IMR-90 (cell line): ENCODE data around the gene SOX9. TPM values are rescaled to one million over a fixed set of nuclear protein-coding genes. Genes with fewer than 3 reads are reported as not detected.
A peak's percentile ranks its signal among the peaks of the same experiment; 100 is the strongest.

Experiments used
- ATAC-seq: fragments of 200-7000 bp; cut with Tn5 transposase; 2 replicates; pipeline ENCODE4 v1.9.1; 2020; ENCODE audit warnings: low read depth, mild to moderate bottlenecking, moderate library complexity
- BruUV-seq: library from RNA; stranded (reverse); fragments of 400-500 nt; replicated peaks from 2 replicates; lab custom pipeline; 2021; lab: Mats Ljungman, UMichigan
- CTCF ChIA-PET: fragments of 300-600 bp; formaldehyde crosslinking; extraction: SDS; loops from one replicate; lab custom pipeline; 2021; ENCODE audit warnings: antibody characterized with exemption; lab: Yijun Ruan, JAX
- POLR2A ChIA-PET: fragments of 300-600 bp; sonication (Branson Sonifier 250); formaldehyde crosslinking; loops from one replicate; lab custom pipeline; 2022; ENCODE audit warnings: antibody characterized with exemption; ENCODE audit not compliant: unreplicated experiment; lab: Charles Lee
- DNase-seq: peaks from one replicate; pipeline ENCODE4 v3.0.0; 2013
- H2AFZ ChIP-seq: replicated peaks from 2 replicates; pipeline ENCODE3; 2013; ENCODE audit warnings: low read length, mild to moderate bottlenecking; ENCODE audit not compliant: poor library complexity
- H2AK5ac ChIP-seq: 2 replicates; pipeline ENCODE4 v1.6.1; 2013; ENCODE audit warnings: low read depth, low read length, inconsistent platforms
- H2AK9ac ChIP-seq: replicated peaks from 2 replicates; pipeline ENCODE3; 2013; ENCODE audit warnings: mild to moderate bottlenecking, low read depth, low read length, moderate library complexity; ENCODE audit not compliant: poor library complexity
- H2BK120ac ChIP-seq: 2 replicates; pipeline ENCODE4 v1.6.1; 2013; ENCODE audit warnings: low read depth, low read length, inconsistent platforms
- H2BK15ac ChIP-seq: 3 replicates; pipeline ENCODE4 v1.6.1; 2013; ENCODE audit warnings: low read depth, low read length, inconsistent platforms
- H2BK20ac ChIP-seq: 2 replicates; pipeline ENCODE4 v1.6.1; 2013; ENCODE audit warnings: low read depth, mild to moderate bottlenecking, inconsistent platforms, low read length, moderate library complexity
- H2BK5ac ChIP-seq: 2 replicates; pipeline ENCODE4 v1.6.1; 2013; ENCODE audit warnings: mild to moderate bottlenecking, low read depth, low read length, inconsistent platforms; ENCODE audit not compliant: poor library complexity, severe bottlenecking
- H3K14ac ChIP-seq: replicated peaks from 2 replicates; pipeline ENCODE4 v1.6.1; 2013; ENCODE audit warnings: low read depth, low read length, inconsistent platforms
- H3K18ac ChIP-seq: 2 replicates; pipeline ENCODE4 v1.6.1; 2013; ENCODE audit warnings: low read depth, low read length, control low read depth
- H3K23ac ChIP-seq: 2 replicates; pipeline ENCODE4 v1.6.1; 2013; ENCODE audit warnings: low read depth, low read length, inconsistent platforms
- H3K27ac ChIP-seq: 2 replicates; pipeline ENCODE4 v1.5.1; 2013; ENCODE audit warnings: mild to moderate bottlenecking, control low read depth, low read length; ENCODE audit not compliant: insufficient read depth
- H3K27me3 ChIP-seq: 2 replicates; pipeline ENCODE4 v1.6.1; 2013; ENCODE audit warnings: low read length; ENCODE audit not compliant: control insufficient read depth, insufficient read depth
- H3K36me3 ChIP-seq: 2 replicates; pipeline ENCODE4 v1.6.1; 2013; ENCODE audit warnings: low read length, mixed read lengths; ENCODE audit not compliant: control insufficient read depth, insufficient read depth
- H3K4ac ChIP-seq: 2 replicates; pipeline ENCODE4 v1.6.1; 2013; ENCODE audit warnings: low read depth, low read length, inconsistent platforms
- H3K4me1 ChIP-seq: 2 replicates; pipeline ENCODE4 v1.6.1; 2013; ENCODE audit warnings: low read length, mixed read lengths; ENCODE audit not compliant: control insufficient read depth, insufficient read depth
- H3K4me2 ChIP-seq: 2 replicates; pipeline ENCODE4 v1.6.1; 2013; ENCODE audit warnings: low read depth, mild to moderate bottlenecking, control low read depth, low read length, moderate library complexity
- H3K4me3 ChIP-seq: 2 replicates; pipeline ENCODE4 v1.5.1; 2013; ENCODE audit warnings: low read depth, mild to moderate bottlenecking, control low read depth, low read length, moderate library complexity; ENCODE audit not compliant: insufficient read depth
- H3K56ac ChIP-seq: 2 replicates; pipeline ENCODE4 v1.6.1; 2013; ENCODE audit warnings: low read length, inconsistent platforms; ENCODE audit not compliant: insufficient read depth; ENCODE audit errors: extremely low read depth
- H3K79me1 ChIP-seq, 2 experiments: 2 replicates each; pipeline ENCODE4 v1.6.1; 2013; ENCODE audit warnings: low read length in 2 of 2, inconsistent platforms in 1 of 2, low read depth in 1 of 2
- H3K9ac ChIP-seq: 2 replicates; pipeline ENCODE4 v1.6.1; 2013; ENCODE audit warnings: low read depth, low read length, control low read depth
- H3K9me1 ChIP-seq: 2 replicates; pipeline ENCODE4 v1.6.1; 2013; ENCODE audit warnings: low read length, inconsistent platforms; ENCODE audit not compliant: insufficient read depth
- H3K9me3 ChIP-seq: 2 replicates; pipeline ENCODE4 v1.6.1; 2013; ENCODE audit warnings: low read length; ENCODE audit not compliant: control insufficient read depth, insufficient read depth
- H4K20me1 ChIP-seq: 2 replicates; pipeline ENCODE4 v1.6.1; 2013; ENCODE audit warnings: low read length, inconsistent platforms; ENCODE audit not compliant: insufficient read depth
- H4K5ac ChIP-seq: 2 replicates; pipeline ENCODE4 v1.6.1; 2013; ENCODE audit warnings: mild to moderate bottlenecking, low read depth, low read length, control low read depth
- H4K8ac ChIP-seq, 2 experiments: 2 replicates each; pipeline ENCODE4 v1.6.1; 2013; ENCODE audit warnings: low read depth in 2 of 2, low read length in 2 of 2, control low read depth in 1 of 2, inconsistent platforms in 1 of 2
- H4K91ac ChIP-seq: 2 replicates; pipeline ENCODE4 v1.6.1; 2013; ENCODE audit warnings: low read depth, low read length, inconsistent platforms; ENCODE audit not compliant: insufficient read depth
- BHLHE40 ChIP-seq: fragments of 150-350 bp; IDR thresholded peaks from 2 replicates; pipeline ENCODE4 v1.6.1; 2016; ENCODE audit warnings: mild to moderate bottlenecking, low read depth, low read length
- CEBPB ChIP-seq: IDR thresholded peaks from 2 replicates; pipeline ENCODE4 v1.6.1; 2012; ENCODE audit warnings: low read depth, low read length, improper control_type of control experiment
- FOS ChIP-seq: fragments of 150-350 bp; IDR thresholded peaks from 2 replicates; pipeline ENCODE4 v1.6.1; 2016; ENCODE audit warnings: low read depth, low read length
- NFE2L2 ChIP-seq: fragments of 150-350 bp; IDR thresholded peaks from 2 replicates; pipeline ENCODE4 v1.6.1; 2016; ENCODE audit warnings: low read depth, mild to moderate bottlenecking, low read length
- RAD21 ChIP-seq: IDR thresholded peaks from 2 replicates; pipeline ENCODE4 v1.6.1; 2012; ENCODE audit warnings: low read length, improper control_type of control experiment
- USF2 ChIP-seq: fragments of 150-350 bp; IDR thresholded peaks from 2 replicates; pipeline ENCODE4 v1.6.1; 2017; ENCODE audit warnings: mild to moderate bottlenecking, antibody characterized with exemption, low read length, low read depth
- WGBS, 2 experiments: methylation state at CpG; one replicate each; pipeline versions ENCODE4 v1.1.5 to v1.1.7; 2013; ENCODE audit warnings: missing lambda C conversion rate in 2 of 2; ENCODE audit not compliant: insufficient read length in 1 of 2; ENCODE audit errors: extremely low coverage in 2 of 2; 5-methylcytosine and 5-hydroxymethylcytosine counted together
- dilution Hi-C: fragments of 300-500 bp; cut with HindIII; formaldehyde crosslinking; loops from one replicate; pipeline ENCODE4 v1.14.3; 2018; ENCODE audit warnings: low sequenced_read_pairs; ENCODE audit not compliant: unreplicated experiment
- in situ Hi-C: fragments of 300-500 bp; cut with MboI; formaldehyde crosslinking; loops from 3 replicates; pipeline ENCODE4 v1.14.3; 2019; ENCODE audit warnings: low sequenced_read_pairs, inconsistent platforms, mixed read lengths
- intact Hi-C: fragments of 100-400 bp; cut with micrococcal nuclease; formaldehyde crosslinking; loops from 2 replicates; pipeline ENCODE4 v1.10.0; 2022
- polyA plus RNA-seq, 3 experiments: library from polyadenylated mRNA; depleted of rRNA; stranded (reverse); fragments of >200 nt; gene quantifications; 2 replicates each; pipeline ENCODE4 v1.2.3, GENCODE V29; 2012; ENCODE audit warnings: low replicate concordance in 1 of 3
- total RNA-seq: library from RNA; depleted of rRNA; stranded (reverse); fragments of >200 nt; gene quantifications from 2 replicates; pipeline ENCODE4 v1.2.3, GENCODE V29; 2012

The SOX9 gene
- total and polyA plus RNA-seq, 2 of the 4 experiments (the other 2 are of a cell fraction), result 4.1 to 12.7 TPM

GRCh38 chr17:72125226-72125651, 4.4 kb downstream of the SOX9 start:
- dilution Hi-C loops, result no loop called here
- Histone ChIP-seq H3K4me1 (peaks cover 18% of the 10 kb centered on the region), H3K27ac (peak overlapping the region; percentile 58), H4K20me1 (peaks cover 8% of the 10 kb centered on the region), H3K23ac (0 out of 2 replicates have a peak overlapping the region, but pooled peaks have one; percentile 1), H3K4me2 (peak overlapping the region; percentile 65), H3K36me3 (peaks cover 19% of the 10 kb centered on the region), H3K56ac (no peak overlapping the region), H2BK5ac (peak overlapping the region; percentile 12), H3K18ac (no peak overlapping the region), H2BK20ac (no peak overlapping the region), H2AK9ac (no peak overlapping the region), H3K9me3 (no peaks in the 10 kb centered on the region), H4K91ac (no peak overlapping the region), H4K8ac (0 out of 4 replicates have a peak overlapping the region, but pooled peaks of 1 of the 2 experiments have one; percentile 22), H2AK5ac (peak overlapping the region; percentile 3; the same call in 1 of the 2 replicates), H3K4me3 (no peak overlapping the region), H2AFZ (no peak overlapping the region), H2BK120ac (no peak overlapping the region), H2BK15ac (no peak overlapping the region), H3K27me3 (no peaks in the 10 kb centered on the region), H3K79me1 (peaks cover 3 to 25% of the 10 kb centered on the region in 2 experiments; a peak in 3 of 4 replicates), H3K4ac (no peak overlapping the region), H3K9me1 (peaks cover 5% of the 10 kb centered on the region; the same call in 1 of the 2 replicates), H3K14ac (no peak overlapping the region; the same call in 1 of the 2 replicates), H3K9ac (peak overlapping the region; percentile 55), H4K5ac (no peak overlapping the region)
- intact Hi-C loops, result no loop called here
- in situ Hi-C loops, result no loop called here
- TF ChIP-seq CEBPB (peak; percentile 58), NFE2L2 (no peak), RAD21 (no peak), USF2 (no peak), FOS (no peak), BHLHE40 (no peak)
- ChIA-PET CTCF (interaction anchor here (0.6 to 1.6 kb wide), 8 partner anchors 9 to 664 kb away, joined by 3 to 8 read pairs (median 3); no protein-coding TSS in a partner anchor), POLR2A (interaction anchor here (0.6 kb wide), 1 partner anchor 214 kb away, joined by 10 read pairs; no protein-coding TSS in a partner anchor)
- ATAC-seq (no peak), DNase-seq (peak; percentile 61)
- BruUV-seq, result no TSS peak
- 0% methylated on average over 1 of the region's 4 CpGs; no CpG with 5 or more reads in 1 of the 2 experiments for WGBS, 2 experiments
